ENCODE data around the gene PDYN.

DNA sequence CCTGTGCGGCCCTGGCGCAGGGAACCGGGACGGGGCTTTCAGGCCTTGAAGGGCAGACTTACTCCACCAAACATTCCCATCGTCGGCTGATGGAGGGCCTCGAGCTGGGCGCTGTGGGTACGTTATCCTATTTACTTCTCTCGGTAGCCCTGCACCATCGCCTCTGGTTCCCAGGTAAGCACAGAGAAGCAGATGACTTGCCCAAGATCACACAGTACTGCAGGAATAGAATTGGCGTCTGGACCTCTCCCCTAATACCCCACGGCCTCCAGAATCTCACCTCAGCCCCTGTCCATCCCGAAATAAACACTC is 46.4 kb downstream of the PDYN start:
- TF ChIP-seq SP1 (IDR thresholded peaks at IDR 0.05) (no peak), BHLHE40 (IDR thresholded peaks at IDR 0.05; ENCODE audit: borderline replicate concordance) (no peak), SUZ12 (IDR thresholded peaks at IDR 0.05) (no peak), NFRKB (IDR thresholded peaks at IDR 0.05) (no peak)
- TF ChIP-seq, protein P1, sequence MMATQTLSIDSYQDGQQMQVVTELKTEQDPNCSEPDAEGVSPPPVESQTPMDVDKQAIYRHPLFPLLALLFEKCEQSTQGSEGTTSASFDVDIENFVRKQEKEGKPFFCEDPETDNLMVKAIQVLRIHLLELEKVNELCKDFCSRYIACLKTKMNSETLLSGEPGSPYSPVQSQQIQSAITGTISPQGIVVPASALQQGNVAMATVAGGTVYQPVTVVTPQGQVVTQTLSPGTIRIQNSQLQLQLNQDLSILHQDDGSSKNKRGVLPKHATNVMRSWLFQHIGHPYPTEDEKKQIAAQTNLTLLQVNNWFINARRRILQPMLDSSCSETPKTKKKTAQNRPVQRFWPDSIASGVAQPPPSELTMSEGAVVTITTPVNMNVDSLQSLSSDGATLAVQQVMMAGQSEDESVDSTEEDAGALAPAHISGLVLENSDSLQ (IDR thresholded peaks at IDR 0.05) = no peak

Measured in HEK293T (cell line).